NCI-H187 treated with DMSO at 0.1 percent for 48 hours (cell line): ENCODE results near the gene LAMA5.

ENCODE experiments used
- DNase-seq: peaks from one replicate; lab custom pipeline; 2025; lab: John Stamatoyannopoulos, UW

LAMA5 gene

DNA sequence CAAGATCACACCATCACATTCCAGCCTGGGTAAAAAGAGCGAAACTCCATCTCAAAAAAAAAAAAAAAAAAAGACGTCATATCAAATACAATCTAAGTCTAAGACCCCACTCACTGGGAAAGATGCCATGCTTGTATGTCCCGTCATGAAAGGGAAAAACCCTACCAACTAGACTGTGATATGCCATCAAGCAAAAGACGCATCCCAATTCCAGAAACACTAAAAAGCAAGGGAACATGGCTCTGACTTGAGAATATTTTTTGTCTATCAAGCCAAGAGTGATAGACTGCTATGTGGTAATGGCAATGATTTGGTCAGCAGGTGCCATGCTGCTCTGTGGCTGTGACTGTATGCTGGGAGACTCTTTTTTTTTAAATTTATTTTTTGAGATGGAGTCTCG lies 23.0 kb downstream of the LAMA5 start:
- no peak for DNase-seq

DNA sequence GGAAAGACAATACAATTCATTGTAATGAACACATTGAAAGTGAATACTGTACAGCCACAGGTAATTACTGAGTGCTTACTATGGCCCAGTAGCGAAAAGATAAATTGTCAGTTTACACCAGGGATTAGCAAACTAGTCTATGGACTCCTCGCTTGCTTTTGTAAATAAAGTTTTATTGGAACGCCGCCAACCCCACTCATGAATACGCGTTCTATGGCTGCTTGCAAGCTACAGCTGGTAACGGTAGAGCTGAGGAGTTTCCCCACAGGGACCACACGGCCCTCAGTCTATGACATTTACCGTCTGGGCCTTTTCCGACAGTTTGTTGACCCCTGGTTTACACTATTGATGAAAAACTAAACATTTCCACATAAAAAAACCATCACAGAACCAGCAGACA lies 24.2 kb downstream of the LAMA5 start:
- DNase-seq, result no peak

- DNase-seq, result no peak
Measured at GRCh38 chr20:62339647-62340062, 27.5 kb downstream of the LAMA5 start.

DNA sequence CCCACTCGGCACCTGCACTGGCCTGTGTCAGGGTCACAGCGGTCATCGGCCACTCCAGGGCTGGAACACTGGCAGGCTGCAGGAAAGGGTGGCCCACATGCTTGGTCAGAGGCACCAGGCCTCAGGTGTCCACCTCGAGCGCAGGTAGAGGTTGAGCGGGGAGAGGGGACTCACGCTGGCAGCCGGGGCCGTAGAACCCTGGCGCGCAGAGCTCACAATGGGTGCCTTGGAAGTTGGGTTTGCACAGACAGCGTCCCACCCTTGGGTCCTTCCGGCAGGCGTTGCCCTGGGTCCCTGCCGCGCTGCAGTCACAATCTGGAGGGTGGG lies 28.9 kb downstream of the LAMA5 start:
- no peak for DNase-seq

- no peak for DNase-seq
Measured at GRCh38 chr20:62337558-62338293, 29.4 kb downstream of the LAMA5 start.

GRCh38 chr20:62336775-62337557 lies 30.1 kb downstream of the LAMA5 start:
- no peak for DNase-seq

- DNase-seq, result no peak
Measured at GRCh38 chr20:62336329-62336728, 30.8 kb downstream of the LAMA5 start.

GRCh38 chr20:62335532-62335931 lies 31.6 kb downstream of the LAMA5 start:
- no peak for DNase-seq

DNA sequence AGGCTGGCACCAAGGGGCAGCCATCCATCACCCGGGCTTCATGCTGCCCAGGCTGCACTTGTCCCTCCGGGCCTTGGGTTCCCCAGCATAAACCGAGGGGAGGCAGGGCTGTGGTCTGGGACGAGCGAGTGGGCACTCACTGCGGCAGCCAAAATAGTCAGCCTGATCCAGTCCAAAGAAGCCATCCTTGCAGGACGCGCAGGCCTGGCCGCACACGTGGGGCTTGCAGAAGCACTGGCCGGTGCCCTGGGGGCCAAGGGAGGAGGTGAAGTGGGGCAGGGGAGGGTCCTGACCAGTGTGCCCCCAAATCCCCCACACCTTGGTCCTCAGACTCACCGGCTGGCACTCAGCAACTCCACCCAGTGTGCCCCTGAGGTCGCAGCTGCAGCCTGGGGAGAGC lies 32.2 kb downstream of the LAMA5 start:
- DNase-seq, result no peak

- DNase-seq, result no peak
Measured at GRCh38 chr20:62333820-62334595, 33.1 kb downstream of the LAMA5 start.

- DNase-seq, result no peak
Measured at GRCh38 chr20:62332989-62333819, 33.9 kb downstream of the LAMA5 start.

GRCh38 chr20:62332421-62332820 lies 34.7 kb downstream of the LAMA5 start:
- DNase-seq, result no peak

DNA sequence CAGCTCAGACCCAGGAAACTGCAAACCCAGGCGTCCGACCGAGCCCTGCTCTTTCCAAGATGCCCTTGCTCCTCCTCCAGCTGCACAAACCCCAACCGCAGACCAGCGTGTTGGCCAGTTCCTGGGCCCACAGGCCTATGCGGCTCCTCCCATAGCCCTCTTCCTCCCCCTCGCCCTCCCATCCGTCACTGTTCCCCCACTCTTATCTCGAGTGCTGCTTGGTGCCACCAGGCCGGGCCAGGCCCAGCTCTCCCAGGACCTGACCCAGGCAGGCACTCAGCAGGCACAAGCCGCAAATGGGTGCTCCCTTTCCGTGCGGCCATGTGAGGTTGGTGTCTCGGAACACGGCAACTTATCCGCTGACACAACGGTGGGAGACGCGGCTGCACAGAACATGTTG lies 35.8 kb downstream of the LAMA5 start:
- no peak for DNase-seq

DNA sequence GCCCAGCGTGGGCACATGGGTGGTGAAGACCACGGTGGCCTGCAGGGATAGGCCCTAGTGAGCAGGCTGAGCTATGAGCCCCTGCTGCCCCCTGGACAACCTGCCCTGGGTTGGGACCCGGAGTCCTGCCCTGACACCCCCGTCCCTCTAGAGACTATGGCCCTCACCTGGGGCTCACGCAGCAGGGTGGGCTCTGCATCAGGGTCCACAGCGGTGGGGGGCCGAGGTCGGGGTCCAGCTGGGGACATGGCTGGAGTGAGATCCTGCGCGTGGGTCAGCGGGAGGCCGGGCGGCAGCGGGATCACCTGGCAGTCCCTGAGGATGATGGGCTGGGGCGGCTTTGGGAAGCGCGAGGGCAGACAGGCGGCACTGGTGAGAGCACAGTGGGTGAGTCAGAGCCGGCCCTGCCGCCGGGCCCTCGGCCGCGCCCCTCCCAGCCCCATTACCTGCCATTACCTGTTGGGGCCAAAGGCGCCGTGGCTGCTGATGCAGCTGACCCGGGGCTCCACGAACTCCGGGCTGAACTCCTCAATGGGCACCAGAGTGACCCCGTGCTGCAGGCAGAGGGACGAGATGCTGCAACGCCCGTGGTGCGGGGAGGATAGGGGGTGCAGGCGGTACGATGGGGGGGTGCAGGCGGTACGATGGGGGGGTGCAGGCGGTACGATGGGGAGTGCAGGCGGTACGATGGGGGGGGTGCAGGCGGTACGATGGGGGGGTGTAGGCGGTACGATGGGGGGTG lies 36.4 kb downstream of the LAMA5 start:
- DNase-seq, result no peak

- no peak for DNase-seq
Measured at GRCh38 chr20:62329389-62330377, 37.4 kb downstream of the LAMA5 start.

DNA sequence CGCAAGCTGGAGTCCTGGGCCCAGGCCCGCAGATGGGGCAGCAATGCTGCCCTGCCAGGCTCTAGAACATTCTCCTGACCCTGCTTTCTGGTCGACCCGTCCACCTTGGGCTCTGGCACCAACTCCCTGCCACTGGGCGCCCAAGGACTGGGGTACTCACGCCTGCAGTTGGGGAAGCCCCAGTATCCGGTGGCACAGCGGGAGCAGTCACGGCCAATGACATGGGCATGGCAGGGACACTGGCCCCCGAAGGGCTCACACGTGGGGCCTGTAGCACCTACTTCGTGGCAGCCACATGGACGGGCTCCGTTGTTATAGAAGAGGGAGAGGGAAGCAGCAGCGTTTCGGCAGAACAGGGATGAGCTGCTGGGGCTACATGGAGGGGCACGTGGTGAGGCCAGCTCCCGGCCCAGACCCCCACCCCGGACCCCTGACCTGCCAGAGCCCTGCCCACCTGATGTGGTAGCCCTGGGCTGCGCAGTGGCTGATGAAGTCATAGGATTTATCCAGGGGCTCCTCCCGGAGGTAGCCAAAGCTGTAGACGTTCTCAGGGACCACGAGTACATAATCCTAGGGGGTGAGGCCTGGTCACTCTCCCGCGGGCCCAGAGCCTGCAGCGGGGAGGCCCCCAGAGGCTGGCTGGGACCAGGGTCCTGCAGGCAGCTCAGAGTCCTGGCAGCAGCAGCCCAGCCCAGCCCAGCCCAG lies 38.3 kb downstream of the LAMA5 start:
- no peak for DNase-seq

DNA sequence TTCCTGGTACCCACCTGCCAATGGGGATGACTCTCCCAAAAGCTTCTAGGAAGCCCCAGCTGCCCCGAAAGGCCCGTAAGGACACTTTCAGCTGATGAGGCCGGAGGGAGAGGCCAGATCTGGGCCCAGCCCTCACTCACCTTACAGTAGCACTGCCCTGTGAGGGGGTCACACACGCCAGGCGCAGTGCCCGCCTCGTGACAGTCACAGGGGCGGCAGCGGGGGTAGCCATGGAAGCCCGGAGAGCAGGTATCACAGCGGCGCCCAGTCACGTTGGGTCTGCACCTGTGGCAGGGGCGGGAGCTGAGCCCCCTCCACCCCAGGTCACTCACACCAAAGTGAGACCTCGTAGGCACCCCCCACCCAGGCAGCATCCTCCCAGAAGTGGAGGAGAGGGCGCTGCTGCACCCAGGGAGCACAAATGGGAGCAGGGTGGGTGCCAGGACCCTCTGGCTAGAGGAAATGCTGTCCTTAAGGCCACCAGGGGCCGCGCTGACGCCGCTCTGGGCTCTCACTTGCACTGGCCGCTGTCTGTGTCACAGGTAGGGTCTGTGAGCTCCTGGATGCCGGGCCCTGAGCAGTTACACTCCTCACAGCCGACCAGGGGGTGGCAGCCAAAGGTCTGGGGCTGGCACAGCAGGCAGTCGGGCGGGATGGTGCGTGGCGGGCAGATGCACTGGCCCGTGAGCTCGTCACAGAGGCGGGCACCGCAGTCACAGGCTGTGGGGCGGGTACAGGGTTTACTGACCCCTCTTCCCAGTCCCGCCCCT lies 39.2 kb downstream of the LAMA5 start:
- DNase-seq, result no peak

- DNase-seq, result no peak
Measured at GRCh38 chr20:62326959-62327725, 40.0 kb downstream of the LAMA5 start.
